HuH-7 (cell line): Measurements from ENCODE around the gene IL26.
"Not testable (repeated sequence)": the region's sequence is repeated elsewhere in the genome, so short reads cannot be mapped to it uniquely, and the experiment has no call there.

ENCODE experiments used
- DNase-seq: peaks from one replicate; pipeline ENCODE4 v3.0.0; 2011; ENCODE audit warnings: low spot score

IL26 gene

DNA sequence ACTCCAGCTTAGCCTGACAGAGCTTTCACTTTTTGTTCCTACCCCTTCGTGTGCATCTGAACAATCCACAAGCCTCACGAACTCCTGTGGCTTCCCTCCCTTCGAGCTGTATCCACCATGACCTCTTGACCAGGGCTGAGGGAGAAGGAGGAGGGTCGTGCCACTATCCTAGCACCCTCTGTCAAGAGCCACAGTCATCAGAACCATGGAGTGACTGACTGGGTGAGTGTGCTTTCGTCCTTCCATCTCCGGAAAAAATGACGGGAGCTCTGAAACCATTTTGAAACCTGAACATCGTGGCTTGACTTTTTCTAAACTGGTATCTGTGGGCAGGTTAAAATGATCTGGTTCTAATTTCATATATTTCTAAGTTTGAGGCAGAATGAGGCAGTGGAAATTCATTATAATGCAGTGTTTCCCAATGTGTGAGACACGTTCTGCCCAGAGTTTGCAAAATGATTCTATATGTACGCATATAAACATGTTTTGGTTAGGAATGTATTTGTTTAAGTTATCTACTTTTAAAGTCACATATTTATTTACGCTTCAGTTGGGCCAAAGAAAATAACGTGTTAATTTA lies 27.0 kb downstream of the IL26 start:
- no peak for DNase-seq

DNA sequence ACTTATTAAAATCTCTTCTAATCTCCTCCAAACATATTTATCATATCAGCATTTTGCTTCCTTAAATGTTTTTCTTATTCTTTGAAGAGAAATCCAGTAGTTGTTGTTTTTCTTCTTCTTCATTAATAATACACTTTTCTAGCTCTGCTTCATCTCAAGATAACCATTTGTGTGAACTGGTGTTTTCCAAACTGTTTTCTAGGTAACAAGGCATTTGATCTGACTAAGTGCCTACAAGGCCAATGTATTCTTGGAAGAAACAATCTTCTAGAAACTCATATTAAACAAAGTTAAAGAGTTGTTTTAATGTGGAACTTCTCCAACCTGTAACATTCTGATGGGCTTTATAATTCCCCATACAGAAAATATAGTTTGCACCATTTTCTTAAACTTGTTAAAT lies 35.3 kb downstream of the IL26 start:
- no peak for DNase-seq

DNA sequence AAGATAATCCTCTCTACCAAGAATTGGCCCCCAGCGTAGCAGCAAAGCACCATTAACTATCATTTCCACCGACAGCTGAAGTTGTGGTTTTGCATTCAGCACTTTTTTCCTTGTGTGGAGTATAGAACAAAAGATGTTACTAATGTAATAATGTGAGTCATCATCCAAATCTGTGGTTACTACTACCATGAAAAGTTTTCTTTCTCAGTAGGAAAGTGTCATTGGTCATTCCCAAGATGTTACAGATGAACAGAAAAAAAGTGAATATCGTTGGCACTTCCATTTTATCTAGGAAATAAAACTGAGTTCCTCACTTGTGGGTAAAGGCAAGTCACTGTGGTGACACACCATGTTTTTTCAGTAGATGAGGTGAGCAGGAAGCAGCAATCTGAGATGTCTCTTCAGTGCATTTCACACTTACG lies 35.8 kb downstream of the IL26 start:
- no peak for DNase-seq

DNA sequence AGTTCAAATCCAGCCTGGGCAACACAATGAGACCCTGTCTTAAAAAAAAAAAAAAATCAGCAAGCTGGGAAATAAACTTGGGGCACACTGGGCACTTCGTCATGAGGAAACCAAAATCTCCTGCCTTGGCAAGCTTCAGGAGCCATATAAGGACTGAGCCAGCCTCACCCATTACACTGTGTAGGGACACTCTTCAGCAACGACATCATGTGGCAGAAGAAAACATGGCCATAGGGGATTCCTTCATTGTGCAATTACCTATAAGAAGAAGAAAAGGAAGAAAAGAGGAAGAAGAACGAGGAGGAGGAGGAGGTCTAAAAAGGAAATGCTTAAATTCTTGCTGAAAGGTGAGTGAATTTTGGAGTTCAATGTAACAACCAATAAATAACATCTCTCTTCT lies 40.0 kb downstream of the IL26 start:
- DNase-seq = no peak

DNA sequence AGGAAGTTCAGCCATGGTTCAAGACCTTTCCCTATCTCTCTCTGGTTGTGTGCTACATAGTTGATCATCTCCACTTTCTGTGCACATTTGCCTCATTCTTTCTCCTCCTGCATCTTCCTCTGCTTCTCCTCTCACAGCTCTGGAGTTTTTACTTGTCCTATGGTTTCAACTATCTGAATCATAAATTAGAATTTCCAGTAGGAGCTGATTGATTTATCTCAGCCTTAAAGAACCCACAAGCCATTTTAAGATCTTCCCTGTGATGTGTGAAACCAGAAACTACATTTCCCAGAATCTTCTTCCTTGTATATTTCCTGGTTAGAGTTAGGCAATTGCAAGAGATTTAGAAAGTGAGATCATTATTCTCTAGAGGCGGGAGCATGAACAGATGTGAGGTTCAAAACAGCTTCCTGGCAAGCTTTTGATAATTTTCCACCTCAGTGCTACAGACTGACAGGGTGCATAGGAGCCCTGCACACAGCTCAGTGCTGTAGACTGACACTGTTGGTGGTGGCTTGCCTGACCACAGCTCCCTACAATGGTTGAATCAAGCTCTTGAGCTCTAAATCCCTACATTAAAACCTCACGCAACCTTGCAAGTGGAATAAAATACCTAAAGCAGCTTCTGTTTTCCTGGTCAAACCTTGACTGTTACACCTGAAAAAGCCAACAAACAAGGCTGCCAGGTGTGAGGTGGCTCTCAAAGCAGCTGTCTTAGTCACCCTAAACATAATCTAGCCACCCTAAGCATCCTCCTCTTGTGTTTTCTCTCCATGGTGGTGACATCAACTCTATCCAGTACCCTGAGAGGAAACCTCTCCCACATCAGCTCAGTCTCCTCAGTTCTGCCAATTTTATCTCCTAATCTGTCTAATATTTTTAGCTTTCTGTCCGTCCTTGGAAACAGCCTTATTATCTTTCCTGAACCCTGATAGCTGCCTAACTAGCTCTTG lies 44.5 kb downstream of the IL26 start:
- DNase-seq = no peak

DNA sequence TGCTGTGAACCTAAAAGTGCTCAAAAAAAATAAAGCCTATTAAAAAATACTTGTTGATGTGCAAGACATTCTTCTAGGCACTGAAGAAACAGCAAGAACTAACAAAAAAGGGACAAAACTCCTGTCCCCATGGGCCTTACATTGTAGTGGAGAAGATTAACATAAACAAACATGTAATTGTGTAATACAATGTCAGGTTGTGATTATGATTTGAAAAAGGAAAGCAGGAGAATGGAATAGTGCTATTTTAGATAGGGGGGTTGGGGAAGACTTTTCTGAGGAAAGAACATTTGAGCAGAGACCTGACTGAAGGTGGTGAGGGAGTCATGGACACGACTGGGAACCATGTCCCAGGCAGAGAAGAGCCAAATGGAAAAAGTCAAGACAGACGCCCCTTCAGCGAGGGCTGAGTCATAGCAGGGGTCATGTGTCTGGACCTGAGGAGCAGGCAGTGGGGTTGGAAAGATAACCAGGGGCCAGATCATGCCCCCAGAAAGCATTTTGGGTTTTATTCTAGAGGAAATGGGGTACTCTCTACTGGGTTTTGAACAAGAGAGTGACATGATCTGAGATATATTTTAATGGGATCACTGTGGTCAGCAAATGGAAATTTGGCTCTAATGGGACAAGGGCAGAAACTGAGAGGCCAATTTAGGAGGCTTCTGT lies 46.7 kb downstream of the IL26 start:
- no peak for DNase-seq

DNA sequence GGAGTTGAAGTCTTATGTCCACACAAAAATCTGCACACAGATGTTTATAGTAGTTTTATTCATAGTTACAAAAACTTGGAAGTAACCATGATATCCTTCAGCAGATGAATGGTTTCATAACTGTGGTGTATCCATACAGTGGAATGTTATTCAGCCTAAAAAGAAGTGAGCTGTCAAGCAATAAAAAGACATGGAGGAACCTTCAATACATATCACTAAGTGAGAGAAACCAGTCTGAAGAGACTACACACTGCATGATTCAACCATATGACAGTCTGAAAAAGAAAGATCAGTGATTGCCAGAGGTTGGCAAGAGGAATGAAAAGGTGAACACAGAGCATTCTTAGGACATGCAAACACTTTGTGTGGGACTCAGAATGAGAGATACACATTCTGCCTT lies 47.4 kb downstream of the IL26 start:
- DNase-seq = no peak

DNA sequence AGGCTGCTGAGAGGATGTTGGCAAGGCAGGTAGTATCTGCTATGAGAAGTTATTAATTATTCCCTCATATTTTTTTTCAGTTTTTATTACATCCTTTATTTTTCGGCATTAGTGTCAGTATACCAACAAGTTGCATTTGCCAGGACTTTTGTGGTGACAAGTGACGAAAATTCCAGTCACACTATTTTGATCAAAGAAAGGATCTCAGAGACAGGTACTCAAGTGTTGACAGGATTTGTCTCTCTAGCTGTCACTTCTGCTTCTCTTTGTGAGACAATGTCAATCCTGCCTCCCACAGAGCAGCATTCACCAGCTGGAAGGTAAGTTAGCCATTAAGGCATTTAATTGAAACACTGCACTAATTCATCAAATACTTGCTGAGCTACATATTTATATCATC lies 48.0 kb downstream of the IL26 start:
- DNase-seq = no peak

DNA sequence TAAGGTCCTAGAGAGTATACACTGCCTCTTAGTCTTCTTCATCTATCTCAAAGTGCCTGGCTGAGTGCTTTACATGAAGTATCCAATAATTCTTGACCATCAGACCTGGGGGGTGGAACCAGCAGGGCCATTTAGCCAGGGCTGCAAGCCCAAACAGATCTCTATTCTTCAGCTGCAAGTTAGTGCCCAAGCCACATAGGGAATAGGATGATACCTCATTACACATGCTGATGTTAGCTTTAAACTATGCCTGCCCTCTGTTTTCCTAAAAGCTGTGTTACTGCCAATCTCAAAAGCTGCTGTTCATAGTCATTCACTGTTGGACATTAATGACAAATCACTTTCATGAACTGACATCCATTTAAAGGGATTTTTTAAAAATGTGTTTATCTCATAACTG lies 49.4 kb downstream of the IL26 start:
- no peak for DNase-seq

DNA sequence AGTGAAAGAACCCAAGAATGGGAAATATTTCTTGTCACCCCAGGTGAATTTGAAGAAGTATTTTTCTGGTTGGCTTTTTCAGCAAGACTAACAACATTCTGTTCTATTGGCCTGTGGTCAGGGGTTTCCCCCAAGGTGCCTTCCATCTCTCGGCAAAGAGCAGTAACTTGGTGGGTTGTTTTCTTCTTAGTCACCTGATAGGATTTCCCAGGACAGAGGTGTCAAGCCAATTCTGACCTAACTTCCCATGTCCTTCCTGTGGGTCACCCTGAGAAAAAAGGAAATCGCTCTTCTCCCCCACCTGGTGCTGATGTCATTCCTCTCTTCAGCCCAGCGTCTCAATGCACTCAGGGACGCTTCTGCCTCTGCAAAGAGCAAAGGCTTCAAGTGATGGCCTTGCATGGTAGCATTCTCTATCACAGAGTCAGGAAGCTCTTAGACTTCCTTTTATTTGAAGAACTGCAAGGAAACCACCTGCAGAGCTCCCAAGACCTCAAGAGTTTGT lies 50.0 kb downstream of the IL26 start:
- DNase-seq = no peak

DNA sequence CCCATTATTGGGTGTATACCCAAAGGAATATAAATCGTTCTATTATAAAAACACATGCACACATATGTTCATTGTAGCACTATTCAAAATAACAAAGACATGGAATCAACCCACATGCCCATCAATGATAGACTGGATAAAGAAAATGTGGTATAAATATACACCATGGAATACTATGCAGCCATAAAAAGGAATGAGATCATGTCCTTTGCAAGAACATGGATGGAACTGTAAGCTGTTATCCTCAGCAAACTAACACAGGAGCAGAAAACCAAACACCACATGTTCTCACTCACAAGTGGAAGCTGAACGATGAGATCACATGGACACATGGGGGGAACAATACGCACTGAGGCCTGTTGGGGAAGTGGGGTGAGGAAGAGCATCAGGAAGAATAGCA lies 50.8 kb downstream of the IL26 start:
- not testable (repeated sequence) for DNase-seq

DNA sequence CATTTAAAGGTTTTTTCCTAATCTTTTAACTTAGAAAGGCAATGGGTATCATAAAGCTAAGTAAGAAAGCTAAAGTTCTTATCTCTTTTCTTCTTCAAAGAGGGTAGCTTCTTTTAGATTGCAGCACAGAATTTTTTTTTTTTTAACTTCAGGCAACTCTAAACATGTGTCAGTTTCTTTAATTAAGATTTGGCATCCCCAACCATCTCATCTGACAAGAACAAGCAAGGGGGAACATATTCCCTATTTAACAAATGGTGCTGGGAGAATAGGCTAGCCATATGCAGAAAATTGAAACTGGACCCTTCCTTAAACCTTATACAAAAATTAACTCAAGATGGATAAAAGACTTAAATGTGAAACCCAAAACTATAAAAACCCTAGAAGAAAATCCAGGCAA lies 51.8 kb downstream of the IL26 start:
- no peak for DNase-seq

DNA sequence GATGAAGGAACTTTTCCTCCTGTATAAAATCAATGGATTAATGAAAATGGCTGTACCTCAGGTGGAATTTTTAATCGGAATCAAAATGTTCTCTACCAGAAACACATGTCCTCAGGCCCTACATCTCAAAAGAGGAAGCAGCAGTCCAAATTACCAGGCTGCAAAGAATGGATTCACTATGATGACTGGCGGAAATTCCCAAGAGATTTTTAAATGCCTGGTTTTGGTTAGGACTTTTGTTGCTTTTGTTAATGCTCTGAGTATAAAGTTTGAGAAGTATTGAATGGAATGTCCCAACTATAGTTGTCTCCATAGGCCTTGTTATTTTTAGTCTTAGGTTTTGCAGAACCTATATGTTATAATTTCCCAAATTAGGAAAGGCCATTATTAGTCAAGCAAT lies 54.9 kb downstream of the IL26 start:
- no peak for DNase-seq

DNA sequence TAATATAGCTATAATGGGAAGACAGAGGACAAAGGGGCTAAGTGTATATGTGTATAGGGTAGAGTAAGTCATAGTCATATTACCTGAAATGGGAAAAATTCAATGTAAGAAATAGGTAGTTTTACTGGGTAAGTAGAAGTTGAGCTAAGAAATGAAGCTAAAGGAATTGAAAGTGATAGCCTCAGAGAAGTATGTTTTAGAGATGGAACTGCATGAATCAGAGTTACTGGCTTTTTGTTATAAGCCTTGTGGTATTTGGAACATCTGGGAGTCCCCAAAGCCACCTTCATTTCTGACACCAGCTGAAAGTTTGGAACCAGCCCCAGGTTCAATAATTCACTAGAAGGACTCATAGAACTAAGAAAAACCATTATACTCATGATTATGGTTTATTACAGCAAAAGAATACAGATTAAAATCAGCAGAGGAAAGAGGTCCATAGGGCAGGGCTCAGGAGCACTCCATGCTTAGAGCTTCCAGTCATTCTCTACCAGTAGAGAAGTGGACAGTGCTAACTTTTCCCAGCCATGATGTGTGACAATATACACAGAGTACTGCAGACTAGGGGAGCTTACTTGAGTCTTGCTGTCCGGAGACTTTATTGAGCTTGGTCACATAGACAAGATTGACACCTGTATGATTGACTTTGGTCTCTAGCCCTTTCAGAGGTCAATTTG lies 56.3 kb downstream of the IL26 start:
- DNase-seq = no peak

DNA sequence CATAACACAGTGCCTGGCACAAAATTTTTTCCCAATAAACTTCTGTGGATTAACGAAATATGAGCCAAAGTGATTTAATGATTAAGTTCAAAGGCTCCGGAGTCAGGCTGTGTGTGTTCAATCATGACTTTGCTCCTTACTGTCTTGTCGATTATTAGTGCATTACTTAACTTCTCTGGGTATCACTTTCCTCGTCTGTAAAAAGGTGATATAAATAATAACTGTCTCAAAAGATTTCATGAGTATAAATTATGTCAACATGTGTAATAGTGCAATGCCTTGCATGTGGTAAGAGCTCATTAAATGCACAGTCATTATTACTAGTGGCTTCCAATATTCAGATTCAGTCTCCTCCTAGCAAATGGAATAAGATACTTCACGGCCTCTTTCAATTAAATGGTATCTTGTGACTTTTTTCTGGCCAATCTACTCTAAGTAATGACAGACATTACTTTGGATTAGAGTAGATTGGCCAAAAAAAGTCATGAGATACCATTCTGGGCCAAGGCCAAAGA lies 59.2 kb downstream of the IL26 start:
- DNase-seq = no peak

DNA sequence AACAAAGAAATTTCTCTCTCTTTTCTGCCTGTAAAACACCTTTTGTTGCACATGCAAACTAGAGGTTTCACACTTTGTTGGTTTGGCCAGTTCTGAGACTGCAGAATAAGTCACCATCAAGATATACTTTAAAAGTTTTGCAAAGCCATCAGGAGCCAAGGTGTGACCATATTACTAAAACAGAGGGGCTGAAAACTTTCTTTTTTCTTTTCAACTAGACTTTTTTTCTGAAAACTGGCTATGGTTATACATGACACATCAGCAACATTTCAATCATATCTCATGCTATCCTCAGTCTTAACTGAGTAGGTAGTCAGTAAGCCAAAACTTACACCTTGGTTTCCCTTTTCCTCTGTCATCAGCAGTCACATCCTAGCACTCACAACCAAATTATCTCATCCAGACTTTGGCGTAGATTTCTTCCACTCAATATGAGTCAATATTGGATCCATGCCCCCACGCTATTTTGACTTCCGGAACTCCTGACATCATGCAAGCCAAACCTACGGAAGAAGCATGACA lies 62.0 kb downstream of the IL26 start:
- DNase-seq = no peak

DNA sequence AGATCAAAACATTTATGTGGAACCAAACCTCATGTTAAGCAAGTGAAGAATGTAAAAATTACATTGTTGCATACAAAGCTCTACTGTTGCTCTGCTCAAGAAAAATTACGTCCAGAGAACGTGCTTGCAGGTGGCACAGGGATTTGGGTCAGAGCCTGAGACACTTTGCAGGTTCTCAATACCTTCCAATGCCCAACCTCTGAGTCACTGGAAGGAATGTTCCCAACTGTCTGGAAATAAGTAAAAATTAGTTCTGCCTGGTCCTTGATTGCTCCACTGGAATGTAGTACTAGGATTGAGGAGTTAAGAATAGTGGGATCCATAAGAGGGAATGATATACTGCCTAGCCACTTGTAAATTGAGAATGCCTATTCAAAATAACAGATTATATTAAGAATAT lies 63.2 kb downstream of the IL26 start:
- DNase-seq = no peak

DNA sequence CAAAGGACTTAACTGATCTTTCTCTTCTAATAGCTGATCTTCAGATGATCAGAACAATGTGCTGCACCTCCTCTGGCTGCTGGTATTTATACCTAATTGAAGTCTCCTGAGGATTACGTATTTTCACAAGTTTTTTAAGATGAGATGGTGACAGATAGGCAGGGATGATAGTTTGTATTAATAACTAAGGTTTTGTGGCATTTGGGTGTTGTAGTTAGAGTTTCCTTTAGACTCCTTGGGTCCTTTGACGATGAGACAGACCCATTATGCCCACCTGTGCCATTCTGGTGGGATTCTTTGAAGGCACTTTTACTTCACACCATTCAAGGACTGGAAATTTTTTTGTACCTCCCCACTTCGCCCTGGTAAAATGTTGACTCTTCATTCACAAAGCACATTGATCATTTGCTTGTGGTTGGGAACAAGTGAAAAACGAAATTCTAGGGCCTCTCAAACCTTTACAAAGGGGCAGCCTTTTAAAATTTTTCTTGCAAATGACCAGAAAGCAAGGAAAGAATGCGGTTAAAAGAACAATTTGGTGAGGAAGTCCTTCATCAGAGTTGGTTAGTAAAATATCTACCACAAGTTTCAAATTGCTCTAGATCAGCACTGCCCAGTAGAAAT lies 65.8 kb downstream of the IL26 start, which contains the start of gene IFNG:
Gene IFNG (minus strand): TSS at position 60 of the 624 bp plus-strand sequence. CDS start 125 bp downstream, outside the sequence.
- DNase-seq = no peak

DNA sequence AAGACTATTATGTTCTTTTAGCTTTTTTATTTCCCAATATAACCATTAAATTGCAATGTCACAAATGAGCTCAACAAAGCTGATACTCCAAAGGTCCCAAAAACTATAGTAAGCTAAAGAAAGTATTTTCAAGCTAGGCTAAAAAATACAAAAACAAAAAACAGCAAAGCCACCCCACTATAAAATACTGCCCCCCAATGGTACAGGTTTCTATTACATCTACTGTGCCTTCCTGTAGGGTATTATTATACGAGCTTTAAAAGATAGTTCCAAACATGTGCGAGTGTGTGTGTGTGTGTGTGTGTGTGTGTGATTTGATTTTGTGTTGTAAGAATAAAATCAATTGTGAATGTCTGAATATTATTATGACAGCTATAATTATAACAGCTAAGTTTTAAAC lies 67.2 kb downstream of the IL26 start:
- DNase-seq = no peak

DNA sequence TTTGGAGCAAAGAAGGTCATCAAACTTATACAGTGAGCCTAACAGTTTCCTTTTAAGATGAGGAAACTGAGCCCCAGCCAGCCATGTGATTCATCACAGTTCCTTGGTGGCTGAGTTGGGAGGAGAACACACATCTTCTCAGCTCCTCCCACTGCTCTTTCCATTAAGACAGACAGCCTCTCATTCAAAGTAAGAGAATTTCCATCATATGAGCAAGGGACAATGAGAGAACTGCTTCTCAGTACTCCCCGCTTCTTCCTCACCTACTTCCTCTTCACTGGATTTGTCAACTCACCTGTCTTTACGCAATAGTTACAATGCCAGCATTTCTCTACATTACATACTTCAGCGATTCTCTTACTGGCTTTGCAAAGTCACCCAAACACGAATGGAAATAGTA lies 68.2 kb downstream of the IL26 start:
- DNase-seq = no peak

DNA sequence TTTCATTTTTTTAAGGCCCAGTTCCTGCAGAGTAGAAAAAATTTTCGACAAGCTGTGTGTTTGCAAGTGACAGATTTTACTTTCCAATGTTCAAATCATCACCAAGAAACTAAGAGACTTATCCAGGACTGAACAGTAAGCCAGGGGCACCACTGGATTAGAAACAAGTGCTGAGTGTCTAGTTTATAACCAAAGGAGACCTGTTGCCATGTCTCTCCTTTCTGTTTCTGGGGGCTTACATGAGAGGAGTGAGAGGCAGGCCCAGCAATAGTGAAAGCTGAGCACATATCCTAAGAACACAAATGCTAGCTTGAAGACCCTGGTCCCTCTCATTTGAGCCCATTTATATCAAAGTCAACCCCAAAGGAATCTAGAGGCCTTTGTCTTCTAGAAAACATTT lies 69.0 kb downstream of the IL26 start:
- DNase-seq = no peak
